Epithelial cell of proximal tubule (primary cell): ENCODE data around the gene SLC25A52. TPM values are rescaled to one million over a fixed set of nuclear protein-coding genes. Genes with fewer than 3 reads are reported as not detected.
"Not testable (repeated sequence)": the region's sequence is repeated elsewhere in the genome, so short reads cannot be mapped to it uniquely, and the experiment has no call there.

Experiments
- DNase-seq: peaks from one replicate; pipeline ENCODE4 v3.0.0-alpha.2; 2011; ENCODE audit warnings: low read depth
- H3K4me3 ChIP-seq: 2 replicates; pipeline ENCODE4 v1.5.1; 2011; ENCODE audit warnings: low read depth, mild to moderate bottlenecking, low read length
- CTCF ChIP-seq: conservative IDR thresholded peaks from 2 replicates; pipeline ENCODE4 v1.5.1; 2012; ENCODE audit warnings: low read depth, mild to moderate bottlenecking, low read length
- total RNA-seq: library from RNA; depleted of rRNA; stranded (reverse); fragments of >200 nt; gene quantifications from 2 replicates; pipeline ENCODE4 v1.2.3, GENCODE V29; 2015

The SLC25A52 gene
- not detected in 2 replicates for total RNA-seq

GRCh38 chr18:31760695-31761094, at the start of gene SLC25A52:
Gene SLC25A52, minus strand, starts transcription at chr18:31760880. Its CDS starts 219 bp downstream, at chr18:31760661.
- TF ChIP-seq CTCF, result no peak
- DNase-seq, result no peak
- H3K4me3 ChIP-seq, result no peak within 1 kb of the TSS

GRCh38 chr18:31809049-31809448, 48.4 kb upstream of the SLC25A52 start:
- not testable (repeated sequence) for H3K4me3 ChIP-seq, DNase-seq

- no peak for DNase-seq
- no peak for TF ChIP-seq CTCF
Observed at GRCh38 chr18:31801078-31801477, 40.4 kb upstream of the SLC25A52 start.

GRCh38 chr18:31799257-31799656, 38.6 kb upstream of the SLC25A52 start:
- H3K4me3 ChIP-seq, DNase-seq: not testable (repeated sequence)

More at GRCh38 chr18:31801078-31801477, 40.4 kb upstream of the SLC25A52 start:
- H3K4me3 ChIP-seq, result no peak overlapping the region

GRCh38 chr18:31798399-31798798, 37.7 kb upstream of the SLC25A52 start:
- no peak for TF ChIP-seq CTCF
- no peak overlapping the region for H3K4me3 ChIP-seq
- DNase-seq, result no peak

- no peak for DNase-seq
- H3K4me3 ChIP-seq, result no peak overlapping the region
- no peak for TF ChIP-seq CTCF
Observed at GRCh38 chr18:31795747-31796146, 35.1 kb upstream of the SLC25A52 start.

GRCh38 chr18:31793531-31793930, 32.9 kb upstream of the SLC25A52 start:
- DNase-seq, result no peak
- TF ChIP-seq CTCF, result no peak
- H3K4me3 ChIP-seq, result no peak overlapping the region

- H3K4me3 ChIP-seq, result no peak overlapping the region
- no peak for DNase-seq
- no peak for TF ChIP-seq CTCF
Observed at GRCh38 chr18:31792580-31792911, 31.9 kb upstream of the SLC25A52 start.
